Stomach (tissue), 9 donors: Measurements from ENCODE around the gene INO80. TPM values are rescaled to one million over a fixed set of nuclear protein-coding genes. Genes with fewer than 3 reads are reported as not detected.

Experiments
- DNase-seq, 2 donors: peaks; one replicate each; pipeline versions ENCODE4 v3.0.0 to v3.0.0-alpha.2; 2013 to 2019
- H3K27ac ChIP-seq, 5 donors: fragments of 200-600 bp in 4 of 5; sonication (generic) in 4 of 5; one replicate each; pipeline ENCODE4 v1.5.1; 2013 to 2019; ENCODE audit warnings: mild to moderate bottlenecking in 1 of 5, moderate library complexity in 1 of 5
- H3K27me3 ChIP-seq, 3 donors: fragments of 200-600 bp; sonication (generic); one replicate each; pipeline ENCODE4 v1.5.1; 2017 to 2019; ENCODE audit warnings: mixed run types in 1 of 3
- H3K36me3 ChIP-seq, 4 donors: fragments of 200-600 bp; sonication (generic); 1 replicate in 3 of 4; 2 replicates in 1 of 4; pipeline ENCODE4 v1.5.1; 2016 to 2019
- H3K4me1 ChIP-seq, 4 donors: fragments of 200-600 bp; sonication (generic); one replicate each; pipeline ENCODE4 v1.5.1; 2016 to 2019
- H3K4me3 ChIP-seq, 4 donors: fragments of 200-600 bp; sonication (generic) in 3 of 4; one replicate each; pipeline ENCODE4 v1.5.1; 2016 to 2019; ENCODE audit warnings: mild to moderate bottlenecking in 1 of 4
- H3K9me3 ChIP-seq, 4 donors: fragments of 200-600 bp; sonication (generic); one replicate each; pipeline ENCODE4 v1.5.1; 2016 to 2019
- CTCF ChIP-seq, 7 experiments: fragments of 450-650 bp in 4 of 7; fragments of 200-600 bp in 3 of 7; sonication (generic) in 3 of 7; IDR thresholded peaks; one replicate each; pipeline ENCODE4 v1.5.1; 2016 to 2019; ENCODE audit warnings: antibody characterized with exemption in 7 of 7, control low read depth in 2 of 7, mild to moderate bottlenecking in 1 of 7
- EP300 ChIP-seq: sonication (generic); formaldehyde crosslinking; IDR thresholded peaks from one replicate; pipeline ENCODE4 v1.6.1; 2017; ENCODE audit warnings: antibody characterized with exemption
- POLR2A ChIP-seq, 4 donors: fragments of 450-650 bp; IDR thresholded peaks; one replicate each; pipeline ENCODE4 v1.6.1; 2016; ENCODE audit warnings: antibody characterized with exemption in 4 of 4, control low read depth in 2 of 4, mild to moderate bottlenecking in 1 of 4, moderate library complexity in 1 of 4
- POLR2AphosphoS5 ChIP-seq, 3 donors: sonication (generic); formaldehyde crosslinking; IDR thresholded peaks; one replicate each; pipeline ENCODE4 v1.6.1; 2016; ENCODE audit warnings: antibody characterized with exemption in 3 of 3
- WGBS, 5 donors: extraction: QIAGEN DNeasy Blood & Tissue Kit in 3 of 5; methylation state at CpG; one replicate each; pipeline versions ENCODE4 v1.1.5 to v1.1.7; 2013 to 2018; 5-methylcytosine and 5-hydroxymethylcytosine counted together
- intact Hi-C: fragments of 100-400 bp; cut with DNase I; formaldehyde crosslinking; loops from one replicate; pipeline ENCODE4 v1.15.1; 2023; ENCODE audit warnings: low total_unique reads
- polyA plus RNA-seq, 3 donors: library from polyadenylated mRNA; stranded (reverse); fragments of 200-250 nt; gene quantifications; one replicate each; pipeline ENCODE4 v1.2.3, GENCODE V29; 2013
- total RNA-seq, 5 donors: library from RNA; depleted of rRNA; stranded (reverse); fragments of >200 nt; gene quantifications; one replicate each; pipeline versions ENCODE4 v1.1.0 to v1.2.3, GENCODE V29; 2014 to 2016
- donor health status: healthy with polysubstance abuse.
- donor health status: Bipolar disorder and iron deficiency.
- donor health status: healthy.

The INO80 gene
- total and polyA plus RNA-seq, 8 donors, result 4.6 to 40.8 (median 29.2) TPM

DNA sequence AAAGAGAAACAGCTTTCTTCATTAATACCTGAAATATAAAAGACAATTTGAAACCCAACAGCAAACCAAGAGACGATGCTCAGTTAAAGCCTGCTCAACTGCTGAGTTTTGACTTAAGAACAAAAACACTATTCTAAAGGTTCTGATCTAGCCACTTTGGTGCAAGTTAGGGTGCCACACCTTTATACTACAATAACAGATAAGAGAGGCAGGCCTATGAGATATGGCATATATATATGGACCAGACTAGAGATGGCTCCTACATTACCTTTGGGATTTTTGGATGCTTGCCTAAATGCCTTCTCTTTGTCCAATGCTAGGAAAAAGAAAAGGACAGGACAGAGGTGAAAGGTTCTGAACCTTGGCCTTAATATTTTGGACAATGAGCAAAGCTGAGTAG lies 68.6 kb downstream of the INO80 start:
- TF ChIP-seq POLR2AphosphoS5 (IDR thresholded peaks at IDR 0.05) (no peak), POLR2A (IDR thresholded peaks at IDR 0.05) (no peak), EP300 (no peak), CTCF (IDR thresholded peaks at IDR 0.05) (no peak)
- Histone ChIP-seq H3K4me3 (no peak overlapping the region), H3K9me3 (no peaks in the 10 kb centered on the region), H3K27ac (peak overlapping the region in 2 of 5 donors; percentile 8 to 81), H3K4me1 (peaks cover 0 to 32% (median 7%) of the 10 kb centered on the region in 4 donors), H3K36me3 (peaks cover 49 to 100% (median 100%) of the 10 kb centered on the region in 4 donors), H3K27me3 (no peaks in the 10 kb centered on the region)
- no peak for DNase-seq
- intact Hi-C loops, result no loop called here
- WGBS, 5 donors, result 43 to 63% (median 55%) methylated on average over 1 of the region's 1 CpG

DNA sequence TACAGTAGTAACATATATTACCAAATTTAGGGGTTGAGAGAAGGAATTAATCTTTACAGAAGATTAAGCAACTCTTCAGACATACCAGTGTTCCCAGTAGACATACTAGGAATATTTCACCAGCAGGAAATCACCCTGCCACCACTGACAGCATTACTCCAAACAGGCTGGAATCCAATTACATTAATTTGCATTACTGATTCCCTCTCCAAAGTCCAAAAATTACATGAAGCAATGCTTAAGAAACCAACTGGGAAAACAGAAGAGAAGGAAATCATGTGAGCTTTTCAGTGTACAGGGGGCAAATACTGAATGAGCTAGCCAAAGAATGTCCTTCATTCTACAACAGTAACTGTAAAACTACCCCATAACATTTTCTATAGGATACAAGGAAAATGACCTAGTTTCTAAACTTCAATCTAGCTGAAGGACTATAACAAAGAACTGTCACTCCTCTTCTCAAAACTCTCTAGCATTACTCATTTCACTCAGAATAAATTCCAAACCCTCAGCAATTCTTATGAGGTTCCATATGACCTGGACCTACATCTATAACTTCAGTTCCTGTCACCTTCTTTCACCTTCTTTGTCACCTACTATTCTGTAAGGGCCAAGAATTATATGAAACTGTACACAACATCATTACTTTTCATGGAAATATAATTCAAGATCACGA lies 72.7 kb downstream of the INO80 start:
- DNase-seq, result no peak
- H3K36me3 ChIP-seq, result peaks cover 33 to 98% (median 93%) of the 10 kb centered on the region in 4 donors
- no peak overlapping the region for H3K4me3 ChIP-seq
- no peak overlapping the region for H3K27ac ChIP-seq
- H3K9me3 ChIP-seq, result no peaks in the 10 kb centered on the region
- no peaks in the 10 kb centered on the region for H3K27me3 ChIP-seq
- TF ChIP-seq EP300 (no peak), POLR2AphosphoS5 (IDR thresholded peaks at IDR 0.05) (no peak), CTCF (IDR thresholded peaks at IDR 0.05) (no peak), POLR2A (IDR thresholded peaks at IDR 0.05) (no peak)
- WGBS, 5 donors, result 70 to 96% (median 89%) methylated on average over 1 of the region's 1 CpG
- H3K4me1 ChIP-seq, result peaks cover 0 to 19% (median 7%) of the 10 kb centered on the region in 4 donors
- intact Hi-C loops, result no loop called here

DNA sequence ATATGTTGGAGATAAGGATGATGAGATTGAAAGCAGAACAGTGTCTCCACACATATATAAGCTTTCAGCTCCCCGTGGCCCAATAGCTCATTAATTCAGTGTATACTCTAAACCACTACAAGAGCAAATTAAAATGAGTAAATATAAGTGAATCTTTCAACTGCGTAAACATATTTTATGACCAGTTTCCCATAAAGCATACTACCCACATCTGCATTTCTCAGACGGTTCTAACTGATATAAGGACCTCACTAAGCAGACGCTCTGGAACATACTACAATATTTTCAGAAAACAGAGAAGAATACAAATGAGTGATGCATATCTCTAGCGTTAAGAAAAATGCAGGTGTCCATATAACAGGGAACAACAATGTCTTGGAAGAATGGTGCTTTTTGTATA lies 73.2 kb downstream of the INO80 start:
- 86 to 93% (median 89%) methylated on average over 5 of the region's 5 CpGs for WGBS, 5 donors
- no peak overlapping the region for H3K27ac ChIP-seq
- H3K4me3 ChIP-seq, result no peak overlapping the region
- no peak for DNase-seq
- H3K36me3 ChIP-seq, result peaks cover 33 to 96% (median 89%) of the 10 kb centered on the region in 4 donors
- TF ChIP-seq EP300 (no peak), POLR2AphosphoS5 (IDR thresholded peaks at IDR 0.05) (no peak), CTCF (IDR thresholded peaks at IDR 0.05) (no peak)
- H3K9me3 ChIP-seq, result no peaks in the 10 kb centered on the region
- peaks cover 0 to 14% (median 4%) of the 10 kb centered on the region in 4 donors for H3K4me1 ChIP-seq
- intact Hi-C loops, result no loop called here
- no peaks in the 10 kb centered on the region for H3K27me3 ChIP-seq

- no peak for DNase-seq
- Histone ChIP-seq H3K36me3 (peaks cover 10 to 68% (median 59%) of the 10 kb centered on the region in 4 donors), H3K4me1 (peaks cover 0 to 5% (median 0%) of the 10 kb centered on the region in 4 donors), H3K27me3 (no peaks in the 10 kb centered on the region), H3K9me3 (no peaks in the 10 kb centered on the region), H3K27ac (no peak overlapping the region), H3K4me3 (no peak overlapping the region)
- no peak for TF ChIP-seq EP300
- no peak for TF ChIP-seq POLR2AphosphoS5 (IDR thresholded peaks at IDR 0.05)
- no peak for TF ChIP-seq POLR2A (IDR thresholded peaks at IDR 0.05)
- no peak for TF ChIP-seq CTCF (IDR thresholded peaks at IDR 0.05)
- intact Hi-C loops, result no loop called here
Observed at GRCh38 chr15:41039121-41039520, 77.0 kb downstream of the INO80 start.
